ENCODE results near the gene NR4A3. TPM values are rescaled to one million over a fixed set of nuclear protein-coding genes. Genes with fewer than 3 reads are reported as not detected.

The NR4A3 gene
- total and polyA plus RNA-seq, 12 donors, result 0.83 to 70.8 (median 9.3) TPM

GRCh38 chr9:99822109-99822805, 572 bp downstream of the NR4A3 start:
- DNase-seq, result peak in 6 of 7 donors; percentile 49 to 71 (median 54)
- H3K9me3 ChIP-seq (replicated peaks in 1 of 3), result no peaks in the 10 kb centered on the region
- TF ChIP-seq CTCF (IDR thresholded peaks at IDR 0.05) (peak in 2 of 6 experiments; percentile 13 to 17), POLR2A (IDR thresholded peaks at IDR 0.05) (no peak)
- no peaks in the 10 kb centered on the region for H3K36me3 ChIP-seq (replicated peaks in 1 of 2)
- no peaks in the 10 kb centered on the region for H3K27me3 ChIP-seq
- peaks cover 10 to 21% of the 10 kb centered on the region in 2 donors for H3K4me1 ChIP-seq (replicated peaks in 1 of 2)
- intact Hi-C loops (cut with DNase I), result loop anchor here (5.0 to 10.0 kb wide), 2 partner anchors 85 to 557 kb away; partner anchors contain the start of gene STX17 (in 1 of the 2)
- peak overlapping the region; percentile 56 to 100 (median 98) for H3K27ac ChIP-seq
- 0 to 1% (median 1%) methylated on average over 16 to 51 of the region's 51 CpGs for WGBS, 4 donors
- peak overlapping the region; percentile 69 to 95 (median 86) for H3K4me3 ChIP-seq

- Histone ChIP-seq H3K36me3 (replicated peaks in 1 of 2) (no peaks in the 10 kb centered on the region), H3K27me3 (no peaks in the 10 kb centered on the region), H3K27ac (peak overlapping the region in 4 of 5 donors; percentile 93 to 100 (median 99)), H3K4me3 (peak overlapping the region; percentile 58 to 87 (median 77)), H3K4me1 (replicated peaks in 1 of 2) (peaks cover 10 to 21% of the 10 kb centered on the region in 2 donors), H3K9me3 (replicated peaks in 1 of 3) (no peaks in the 10 kb centered on the region)
- WGBS, 4 donors, result 0 to 1% (median 1%) methylated on average over 37 to 40 of the region's 40 CpGs
- peak; percentile 28 to 66 (median 45) for DNase-seq
- intact Hi-C loops (cut with DNase I), result loop anchor here (5.0 to 10.0 kb wide), 2 partner anchors 84 to 558 kb away; partner anchors contain the start of gene STX17 (in 1 of the 2)
- TF ChIP-seq POLR2A (IDR thresholded peaks at IDR 0.05) (no peak), CTCF (IDR thresholded peaks at IDR 0.05) (no peak)
Observed at GRCh38 chr9:99822806-99823591, 1.3 kb downstream of the NR4A3 start.

- peak; percentile 29 to 65 (median 53) for DNase-seq
- no peak for TF ChIP-seq POLR2A (IDR thresholded peaks at IDR 0.05)
- no peak for TF ChIP-seq CTCF (IDR thresholded peaks at IDR 0.05)
- H3K4me3 ChIP-seq, result peak overlapping the region in 3 of 4 donors; percentile 65 to 85 (median 69)
- no peaks in the 10 kb centered on the region for H3K9me3 ChIP-seq (replicated peaks in 1 of 3)
- intact Hi-C loops (cut with DNase I), result loop anchor here (5.0 to 10.0 kb wide), 2 partner anchors 83 to 559 kb away; partner anchors contain the start of gene STX17 (in 1 of the 2)
- no peaks in the 10 kb centered on the region for H3K36me3 ChIP-seq (replicated peaks in 1 of 2)
- H3K27me3 ChIP-seq, result no peaks in the 10 kb centered on the region
- WGBS, 4 donors, result 1 to 2% (median 1%) methylated on average over 21 to 47 of the region's 47 CpGs
- peak overlapping the region in 3 of 5 donors; percentile 98 to 100 (median 100) for H3K27ac ChIP-seq
- peaks cover 10 to 13% of the 10 kb centered on the region in 2 donors for H3K4me1 ChIP-seq (replicated peaks in 1 of 2)
Observed at GRCh38 chr9:99823681-99824377, 2.1 kb downstream of the NR4A3 start.
